ENCODE measurements around the gene ALOX12. TPM values are rescaled to one million over a fixed set of nuclear protein-coding genes. Genes with fewer than 3 reads are reported as not detected.

The ALOX12 gene, protein sequence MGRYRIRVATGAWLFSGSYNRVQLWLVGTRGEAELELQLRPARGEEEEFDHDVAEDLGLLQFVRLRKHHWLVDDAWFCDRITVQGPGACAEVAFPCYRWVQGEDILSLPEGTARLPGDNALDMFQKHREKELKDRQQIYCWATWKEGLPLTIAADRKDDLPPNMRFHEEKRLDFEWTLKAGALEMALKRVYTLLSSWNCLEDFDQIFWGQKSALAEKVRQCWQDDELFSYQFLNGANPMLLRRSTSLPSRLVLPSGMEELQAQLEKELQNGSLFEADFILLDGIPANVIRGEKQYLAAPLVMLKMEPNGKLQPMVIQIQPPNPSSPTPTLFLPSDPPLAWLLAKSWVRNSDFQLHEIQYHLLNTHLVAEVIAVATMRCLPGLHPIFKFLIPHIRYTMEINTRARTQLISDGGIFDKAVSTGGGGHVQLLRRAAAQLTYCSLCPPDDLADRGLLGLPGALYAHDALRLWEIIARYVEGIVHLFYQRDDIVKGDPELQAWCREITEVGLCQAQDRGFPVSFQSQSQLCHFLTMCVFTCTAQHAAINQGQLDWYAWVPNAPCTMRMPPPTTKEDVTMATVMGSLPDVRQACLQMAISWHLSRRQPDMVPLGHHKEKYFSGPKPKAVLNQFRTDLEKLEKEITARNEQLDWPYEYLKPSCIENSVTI
- not detected in 2 replicates for total RNA-seq

DNA sequence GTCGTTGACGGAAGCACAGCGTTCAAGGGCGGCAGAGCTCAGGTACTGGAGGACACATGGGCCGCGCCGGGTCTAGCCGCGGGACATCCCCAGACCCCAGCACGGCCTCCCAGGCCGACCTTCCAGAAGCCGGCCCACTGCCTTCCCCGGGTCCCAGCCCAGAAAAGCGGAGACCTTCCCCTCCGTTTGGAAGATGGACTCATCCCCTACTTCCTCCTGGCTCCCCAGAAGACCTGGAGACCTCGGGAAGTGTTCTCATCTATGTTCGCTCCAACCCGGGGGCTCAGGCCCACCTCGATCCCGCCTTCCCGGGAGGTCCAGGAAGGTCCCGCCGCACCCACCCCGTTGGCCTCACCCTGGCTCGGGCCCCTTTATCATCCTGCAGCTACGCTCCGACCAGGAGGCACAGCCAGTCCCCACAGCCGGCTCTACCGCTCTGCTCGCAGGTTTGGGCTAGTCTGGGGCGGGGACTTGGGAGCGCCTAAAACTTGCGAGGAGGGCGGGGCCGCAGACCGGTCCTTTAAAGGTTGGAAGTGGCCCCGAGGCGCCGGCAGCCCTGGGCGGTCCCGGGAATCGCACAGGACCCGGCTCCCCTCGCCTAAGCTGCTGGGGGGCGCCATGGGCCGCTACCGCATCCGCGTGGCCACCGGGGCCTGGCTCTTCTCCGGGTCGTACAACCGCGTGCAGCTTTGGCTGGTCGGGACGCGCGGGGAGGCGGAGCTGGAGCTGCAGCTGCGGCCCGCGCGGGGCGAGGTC lies at the start of gene ALOX12:
Gene ALOX12, plus strand, starts transcription at position 550 of the 756 bp plus-strand sequence. Its CDS starts 69 bp downstream, at position 619.

GRCh38 chr17:7022781-7023571 lies 27.1 kb downstream of the ALOX12 start, which contains the start of gene BCL6B:
Gene BCL6B (plus strand): TSS chr17:7023050. CDS start chr17:7023672, 622 bp downstream.

DNA sequence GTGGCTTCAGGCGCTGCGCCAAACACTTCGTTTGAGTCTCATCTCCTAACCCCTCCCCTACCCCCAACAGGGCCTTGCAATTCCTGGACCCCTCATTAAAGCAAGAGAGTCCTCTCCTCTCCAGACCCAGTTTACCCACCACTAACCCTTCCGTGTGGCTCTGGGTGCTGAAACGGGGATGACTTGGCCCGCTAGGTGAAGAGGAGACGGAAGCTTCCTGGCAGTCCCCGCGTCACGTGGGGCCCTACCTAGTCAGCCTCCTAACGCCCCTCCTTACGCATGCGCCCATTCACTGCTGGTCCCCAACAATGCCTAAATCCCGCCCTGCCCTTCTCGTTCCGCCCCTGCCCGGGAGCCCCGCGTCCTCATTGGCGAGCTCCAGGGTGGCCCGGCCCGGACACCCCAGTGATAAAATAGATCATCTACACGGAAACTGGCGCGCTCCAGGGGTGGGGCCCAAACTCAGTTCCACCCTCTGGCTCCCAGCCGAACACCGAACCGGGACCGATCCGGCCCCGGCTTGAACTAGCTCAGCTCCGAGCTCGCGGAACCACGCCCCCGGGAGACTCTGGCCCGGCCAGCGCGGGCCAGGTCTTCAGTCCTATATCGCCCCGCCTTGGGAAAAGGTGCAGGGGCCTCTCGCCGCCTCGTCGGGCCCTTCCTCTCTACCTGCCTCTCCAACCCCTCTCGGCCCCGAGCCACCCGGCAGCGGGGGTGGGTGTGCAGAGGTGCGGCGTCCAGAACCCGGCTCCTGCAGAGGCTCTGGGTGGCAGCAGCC lies 39.9 kb downstream of the ALOX12 start, which contains the start of gene SLC16A13:
Gene SLC16A13, plus strand, starts transcription at position 425 of the 778 bp plus-strand sequence. CDS start 368 bp downstream, outside the sequence.

DNA sequence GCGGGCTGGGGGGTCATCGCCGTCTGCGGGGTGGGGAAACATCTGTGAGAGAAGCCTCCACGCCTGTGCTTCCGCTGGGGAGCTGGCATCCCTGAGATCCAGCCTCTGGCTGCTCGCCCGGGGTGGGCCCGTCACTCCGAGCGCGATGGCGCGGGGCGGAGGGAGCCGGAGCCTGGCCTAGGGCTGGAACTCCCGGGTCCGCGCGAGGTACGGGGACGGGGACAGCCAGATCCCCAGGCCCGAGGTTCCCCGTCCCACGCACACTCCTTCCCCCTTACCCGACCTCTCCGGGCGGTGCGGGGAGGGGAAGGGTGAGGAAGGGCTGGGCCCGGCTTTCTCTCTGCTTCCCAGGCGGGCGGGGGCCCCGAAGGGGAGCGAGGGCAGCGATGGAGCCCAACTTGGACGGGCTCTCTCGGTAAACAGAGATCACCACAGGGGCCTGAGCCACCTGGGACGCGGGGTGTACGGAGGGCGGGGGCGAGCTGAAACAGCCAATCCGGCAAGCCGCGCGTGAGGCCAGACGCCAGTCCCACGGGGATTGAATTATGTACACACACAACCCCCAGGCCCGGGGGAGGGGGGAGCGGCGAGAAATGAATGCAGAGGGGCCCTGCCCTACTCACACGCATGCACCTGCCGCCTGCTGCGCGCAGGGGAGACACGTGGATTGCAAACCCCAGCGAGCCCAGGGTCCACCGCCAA lies 47.8 kb downstream of the ALOX12 start, which contains the start of gene SLC16A11:
Gene SLC16A11, minus strand, starts transcription at position 596 of the 702 bp plus-strand sequence. Its CDS starts 579 bp downstream, at position 17.

Small RNAs within 50 kb of the gene (small RNA-seq; reads per million reads assigned to genes)
- not detected for gene AC120057.1

Other genes starting within 250 kb of the ALOX12 start
- 51.5 and 90.9 TPM in 2 replicates for gene XAF1, start 240.0 kb upstream of the ALOX12 start, total RNA-seq
- 0.97 TPM in 1 of 2 replicates, not detected in the other for gene FBXO39, start 219.8 kb upstream of the ALOX12 start, total RNA-seq
- not detected in 2 replicates for gene TEKT1, start 164.3 kb upstream of the ALOX12 start, total RNA-seq
- gene RNASEK, start 16.6 kb downstream of the ALOX12 start, total RNA-seq = 35.2 and 76.4 TPM in 2 replicates
- gene BCL6B, start 27.0 kb downstream of the ALOX12 start, total RNA-seq = 0.16 and 0.36 TPM in 2 replicates
- 0.73 and 1.1 TPM in 2 replicates for gene SLC16A13, start 40.0 kb downstream of the ALOX12 start, total RNA-seq
- 0.32 and 1.1 TPM in 2 replicates for gene SLC16A11, start 48.0 kb downstream of the ALOX12 start, total RNA-seq
- gene CLEC10A, start 84.2 kb downstream of the ALOX12 start, total RNA-seq = not detected in 2 replicates
- not detected in 2 replicates for gene ASGR2, start 118.8 kb downstream of the ALOX12 start, total RNA-seq
- gene ASGR1, start 183.3 kb downstream of the ALOX12 start, total RNA-seq = 0.36 and 0.49 TPM in 2 replicates
- gene DLG4, start 223.8 kb downstream of the ALOX12 start, total RNA-seq = 17.4 and 18.9 TPM in 2 replicates
- 164 and 197 TPM in 2 replicates for gene ACADVL, start 223.9 kb downstream of the ALOX12 start, total RNA-seq
- 112 and 113 TPM in 2 replicates for gene DVL2, start 238.5 kb downstream of the ALOX12 start, total RNA-seq
- gene PHF23, start 243.4 kb downstream of the ALOX12 start, total RNA-seq = 55.7 and 66.2 TPM in 2 replicates
- gene GABARAP, start 246.4 kb downstream of the ALOX12 start, total RNA-seq = 173 and 278 TPM in 2 replicates